Spinal cord (tissue), 10 donors: ENCODE results near the gene PDZD7. TPM values are rescaled to one million over a fixed set of nuclear protein-coding genes. Genes with fewer than 3 reads are reported as not detected.

Experiments
- DNase-seq, 6 donors: peaks; one replicate each; pipeline versions ENCODE4 v3.0.0 to v3.0.0-alpha.2; 2013 to 2015; ENCODE audit warnings: low spot score in 6 of 6, low read depth in 4 of 6
- H3K27ac ChIP-seq: one replicate; pipeline ENCODE4 v1.5.1; 2013; ENCODE audit warnings: low read depth, low read length, control low read depth
- H3K27me3 ChIP-seq: one replicate; pipeline ENCODE4 v1.6.1; 2013; ENCODE audit warnings: low read length; ENCODE audit not compliant: control insufficient read depth, insufficient read depth
- H3K36me3 ChIP-seq: one replicate; pipeline ENCODE4 v1.6.1; 2013; ENCODE audit warnings: low read length; ENCODE audit not compliant: control insufficient read depth, insufficient read depth
- H3K4me1 ChIP-seq: one replicate; pipeline ENCODE4 v1.6.1; 2013; ENCODE audit warnings: low read length; ENCODE audit not compliant: control insufficient read depth, insufficient read depth
- H3K4me3 ChIP-seq: one replicate; pipeline ENCODE4 v1.5.1; 2013; ENCODE audit warnings: low read depth, low read length, control low read depth
- H3K9me3 ChIP-seq: one replicate; pipeline ENCODE4 v1.6.1; 2013; ENCODE audit warnings: low read length; ENCODE audit not compliant: control insufficient read depth, insufficient read depth
- WGBS: methylation state at CpG from one replicate; pipeline ENCODE4 v1.1.5; 2013; ENCODE audit warnings: missing lambda C conversion rate; ENCODE audit not compliant: insufficient coverage; 5-methylcytosine and 5-hydroxymethylcytosine counted together
- polyA plus RNA-seq, 2 donors: library from polyadenylated mRNA; unstranded; fragments of 120-200 nt; gene quantifications; one replicate each; pipeline ENCODE4 v1.2.1, GENCODE V29; 2013; ENCODE audit not compliant: insufficient read length in 2 of 2
- total RNA-seq, 2 donors: library from RNA; depleted of rRNA in 1 of 2; stranded (reverse); fragments of 120-200 nt in 1 of 2; fragments of >200 nt in 1 of 2; gene quantifications; one replicate each; pipeline versions ENCODE4 v1.2.3 to v1.2.4, GENCODE V29; 2013 to 2014
- donor health status: healthy.

The PDZD7 gene
- total and polyA plus RNA-seq, 4 donors: 5.0 to 13.9 (median 9.6) TPM

DNA sequence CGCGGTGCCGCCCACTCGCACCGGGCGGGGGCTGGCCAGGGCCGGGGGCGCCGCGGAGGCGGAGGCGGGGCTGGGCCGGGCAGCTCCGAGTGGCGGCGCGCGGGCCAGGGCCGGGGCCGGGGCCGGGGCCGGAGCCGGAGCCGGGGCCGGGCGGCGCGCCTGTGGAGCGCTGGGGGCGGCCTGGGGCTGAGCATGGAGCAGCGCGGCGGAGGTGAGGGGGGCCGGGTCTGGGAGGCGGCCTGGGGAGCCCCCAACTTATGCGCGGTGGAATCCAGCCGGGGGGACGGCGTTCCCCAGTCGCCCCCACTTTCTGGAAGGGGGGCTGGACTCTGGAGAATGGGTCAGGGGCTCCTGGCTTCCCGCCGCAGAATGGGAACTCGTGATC lies 31.2 kb downstream of the PDZD7 start, which contains the start of gene LZTS2:
LZTS2 (plus strand) TSS at position 67 of the 385 bp plus-strand sequence. CDS start 2,731 bp downstream, outside the sequence.
- Histone ChIP-seq H3K27me3 (peaks cover 7% of the 10 kb centered on the region), H3K4me1 (peaks cover 58% of the 10 kb centered on the region), H3K9me3 (no peaks in the 10 kb centered on the region), H3K27ac (peak within 1 kb of the TSS; percentile 97), H3K36me3 (peaks cover 28% of the 10 kb centered on the region), H3K4me3 (peak within 1 kb of the TSS; percentile 79)
- under 1% methylated on average over 41 of the region's 44 CpGs for WGBS
- DNase-seq: peak in 1 of 6 donors; percentile 69

DNA sequence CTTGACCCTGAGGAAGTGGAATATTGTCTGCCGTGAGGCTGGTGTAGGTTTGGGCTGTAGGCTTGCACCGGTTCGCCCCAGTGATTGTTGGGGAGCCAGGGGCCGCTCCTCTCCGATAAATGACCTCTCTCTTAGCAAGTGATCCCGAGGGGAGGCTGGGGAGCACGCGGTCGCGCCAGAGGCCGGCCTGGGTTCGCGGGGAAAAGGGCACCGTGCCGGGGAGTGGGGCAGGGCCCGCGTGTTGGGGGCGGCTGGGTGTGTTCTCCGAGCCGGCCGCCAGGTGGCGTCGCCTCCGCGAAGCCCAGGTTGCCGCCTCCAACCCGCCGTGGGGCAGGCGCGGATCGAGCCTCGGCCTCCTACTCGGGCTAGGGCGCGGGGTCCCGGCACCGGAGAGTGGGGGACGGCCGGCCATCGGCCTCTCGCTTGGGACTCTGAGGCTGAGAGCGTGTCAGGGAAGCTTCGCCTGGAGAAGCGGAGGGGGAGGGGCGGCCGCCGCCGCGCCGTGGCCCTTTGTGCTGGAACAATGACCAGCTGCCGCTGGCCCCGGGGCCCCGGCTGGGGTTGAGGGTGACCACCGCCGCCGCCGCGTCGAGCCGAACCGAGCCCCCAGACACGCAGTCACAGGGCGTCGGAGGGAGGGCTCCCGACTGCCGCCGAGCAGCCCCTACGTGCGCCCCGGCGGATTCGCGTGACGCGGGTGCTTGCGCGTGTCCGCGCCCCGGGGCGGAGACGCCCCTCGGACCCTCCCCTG lies 31.8 kb downstream of the PDZD7 start:
- peaks cover 62% of the 10 kb centered on the region for H3K4me1 ChIP-seq
- H3K27ac ChIP-seq: peak overlapping the region; percentile 97
- H3K27me3 ChIP-seq: peaks cover 7% of the 10 kb centered on the region
- WGBS: 1% methylated on average over 83 of the region's 83 CpGs
- H3K4me3 ChIP-seq: peak overlapping the region; percentile 67
- no peaks in the 10 kb centered on the region for H3K9me3 ChIP-seq
- peak in 3 of 6 donors; percentile 70 to 94 (median 91) for DNase-seq
- H3K36me3 ChIP-seq: peaks cover 25% of the 10 kb centered on the region

DNA sequence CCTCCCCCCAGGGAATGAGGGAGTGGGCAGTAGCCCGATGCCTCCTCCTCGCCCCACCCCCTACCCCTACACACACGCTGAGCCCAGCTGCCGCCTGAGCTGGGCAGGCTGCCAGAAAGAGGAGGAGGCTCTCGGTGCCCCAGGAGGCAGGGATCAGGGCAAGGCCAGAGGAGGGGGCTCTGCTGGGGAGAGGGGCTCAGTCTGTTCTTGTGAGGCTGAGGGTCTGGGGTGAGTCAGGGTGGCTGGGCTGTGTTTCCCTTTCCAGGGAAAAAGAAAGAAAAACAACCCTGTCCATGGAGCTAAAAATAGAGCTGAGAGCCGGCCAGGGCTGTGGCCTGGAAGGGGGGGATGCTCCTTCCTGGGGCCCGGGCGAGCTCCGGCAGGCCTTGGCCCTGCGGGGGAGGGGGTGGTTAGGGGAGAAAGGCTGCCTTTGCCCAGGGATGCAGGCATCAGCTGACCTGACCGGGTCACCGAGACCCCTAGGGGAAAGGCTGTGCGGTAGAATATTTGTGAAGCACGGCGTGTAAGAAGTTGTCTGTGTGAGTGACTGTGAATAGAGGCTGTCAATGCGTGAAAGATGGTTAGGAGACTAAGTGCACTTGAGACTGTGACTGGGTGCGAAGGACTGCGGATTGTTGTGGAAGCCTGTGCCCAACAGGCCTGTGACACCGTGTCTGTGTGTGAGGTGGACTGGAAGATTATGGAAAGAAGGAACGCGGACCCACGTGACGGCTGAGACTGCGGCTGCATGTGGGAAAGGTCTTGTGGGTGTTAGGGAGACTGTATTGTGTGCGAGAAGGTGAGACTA lies 32.5 kb downstream of the PDZD7 start:
- 7% methylated on average over 20 of the region's 25 CpGs for WGBS
- DNase-seq: peak in 3 of 6 donors; percentile 71 to 94 (median 89)
- peaks cover 64% of the 10 kb centered on the region for H3K4me1 ChIP-seq
- peaks cover 22% of the 10 kb centered on the region for H3K36me3 ChIP-seq
- H3K27me3 ChIP-seq: peaks cover 7% of the 10 kb centered on the region
- no peaks in the 10 kb centered on the region for H3K9me3 ChIP-seq
- H3K27ac ChIP-seq: peak overlapping the region; percentile 97
- peak overlapping the region; percentile 67 for H3K4me3 ChIP-seq

DNA sequence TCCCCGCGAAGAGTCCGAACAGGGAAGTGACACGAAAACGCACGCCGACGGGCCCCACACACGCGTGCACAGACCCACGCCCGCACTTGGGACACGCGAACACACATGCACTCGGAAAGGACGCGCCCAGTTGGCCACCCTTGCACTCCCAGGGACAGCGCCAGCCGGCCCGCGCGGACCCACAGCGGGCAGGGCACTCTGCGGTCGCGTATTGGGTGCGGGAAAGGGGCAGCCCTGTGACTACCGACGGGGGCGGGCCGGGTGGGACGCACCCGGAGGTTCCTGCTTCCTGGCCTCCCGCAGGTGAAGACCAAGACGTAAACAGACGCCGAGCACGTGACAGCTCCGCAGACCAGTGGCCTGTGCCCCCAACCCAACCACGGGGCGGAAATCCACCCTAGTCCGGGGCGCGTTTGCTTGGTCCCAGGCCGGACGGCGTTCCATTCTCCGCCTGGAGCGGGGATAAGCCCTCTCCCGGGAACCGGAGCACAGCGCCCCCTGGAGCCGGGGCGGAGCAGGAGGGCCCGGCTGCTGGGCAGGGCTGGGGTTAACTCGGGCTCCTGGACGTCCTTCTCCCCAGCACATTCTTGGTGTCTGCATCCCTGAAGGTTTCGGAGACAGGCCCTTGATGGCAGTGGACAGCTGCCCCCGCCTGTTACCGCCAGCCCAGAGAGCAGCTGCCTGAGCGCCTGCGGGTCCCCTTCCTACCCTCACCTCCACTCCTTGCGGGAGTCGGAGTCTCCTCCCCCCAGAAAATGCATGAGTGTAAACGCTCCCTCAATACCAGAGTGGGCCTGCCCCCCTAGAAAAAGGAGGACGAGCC lies 33.4 kb downstream of the PDZD7 start:
- peak overlapping the region; percentile 67 for H3K4me3 ChIP-seq
- H3K27ac ChIP-seq: peak overlapping the region; percentile 97
- DNase-seq: no peak
- WGBS: 1% methylated on average over 62 of the region's 66 CpGs
- no peaks in the 10 kb centered on the region for H3K9me3 ChIP-seq
- peaks cover 23% of the 10 kb centered on the region for H3K36me3 ChIP-seq
- H3K27me3 ChIP-seq: peaks cover 7% of the 10 kb centered on the region
- peaks cover 63% of the 10 kb centered on the region for H3K4me1 ChIP-seq

DNA sequence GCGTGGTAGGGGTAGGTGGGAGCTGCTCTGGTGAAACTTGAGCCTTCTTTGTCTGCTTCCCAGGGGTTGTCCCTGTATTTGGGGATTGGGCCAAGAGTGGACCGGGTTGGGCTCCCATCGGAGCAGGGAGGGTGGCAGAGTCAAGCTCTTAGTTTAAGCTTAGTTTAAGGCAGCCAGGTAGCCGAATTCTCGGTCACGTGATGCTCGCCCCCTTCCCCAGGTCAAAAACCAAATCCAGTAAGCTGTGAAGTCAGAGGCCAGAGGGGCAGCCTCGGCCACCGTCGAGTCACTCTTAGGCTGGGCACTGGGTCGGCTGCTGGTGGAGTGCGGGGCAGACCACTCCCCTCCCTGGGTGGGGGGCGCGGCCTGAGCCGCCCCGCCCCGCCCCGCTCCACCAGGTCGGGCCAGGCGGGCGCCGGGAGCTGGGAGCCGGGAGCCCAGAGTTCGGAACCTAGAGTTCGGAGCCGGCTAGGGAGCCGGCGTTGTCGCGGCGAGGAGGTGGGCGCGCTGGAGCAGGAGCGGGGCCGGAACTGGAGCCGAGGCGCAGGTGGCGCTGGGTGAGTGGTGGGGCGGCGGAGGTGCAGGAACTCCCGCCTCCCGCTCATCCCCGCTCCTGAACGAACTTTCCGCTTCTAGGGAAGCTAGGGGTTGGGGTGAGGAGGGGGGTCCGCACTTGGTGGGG lies 34.1 kb downstream of the PDZD7 start:
- Histone ChIP-seq H3K36me3 (peaks cover 20% of the 10 kb centered on the region), H3K27ac (peak overlapping the region; percentile 97), H3K9me3 (no peaks in the 10 kb centered on the region), H3K4me1 (peaks cover 55% of the 10 kb centered on the region), H3K4me3 (peak overlapping the region; percentile 67), H3K27me3 (peaks cover 7% of the 10 kb centered on the region)
- 3% methylated on average over 42 of the region's 46 CpGs for WGBS
- no peak for DNase-seq

DNA sequence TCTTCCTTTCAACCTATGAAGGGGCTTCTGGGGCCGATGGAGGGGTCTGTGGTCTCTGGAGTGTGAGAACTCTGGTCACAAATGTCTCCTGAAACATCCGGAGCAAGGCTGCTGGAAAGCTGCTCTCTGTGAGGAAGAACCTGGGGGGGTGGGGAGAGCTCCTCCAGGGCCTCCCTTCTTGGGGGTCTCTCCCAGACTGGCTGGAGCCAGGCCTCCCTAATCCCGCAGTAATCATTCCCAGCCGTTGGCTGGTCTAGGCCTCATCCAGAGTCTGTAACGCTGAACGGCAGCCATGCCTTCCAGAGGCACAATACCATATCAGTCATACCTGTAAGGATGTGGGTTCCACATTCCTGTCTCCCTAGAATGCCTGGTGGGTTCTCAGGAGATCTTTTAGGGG lies 35.7 kb downstream of the PDZD7 start:
- peaks cover 31% of the 10 kb centered on the region for H3K36me3 ChIP-seq
- peaks cover 7% of the 10 kb centered on the region for H3K27me3 ChIP-seq
- H3K27ac ChIP-seq: no peak overlapping the region
- 90% methylated on average over 3 of the region's 6 CpGs for WGBS
- H3K4me3 ChIP-seq: no peak overlapping the region
- H3K9me3 ChIP-seq: no peaks in the 10 kb centered on the region
- H3K4me1 ChIP-seq: peaks cover 40% of the 10 kb centered on the region
- no peak for DNase-seq

DNA sequence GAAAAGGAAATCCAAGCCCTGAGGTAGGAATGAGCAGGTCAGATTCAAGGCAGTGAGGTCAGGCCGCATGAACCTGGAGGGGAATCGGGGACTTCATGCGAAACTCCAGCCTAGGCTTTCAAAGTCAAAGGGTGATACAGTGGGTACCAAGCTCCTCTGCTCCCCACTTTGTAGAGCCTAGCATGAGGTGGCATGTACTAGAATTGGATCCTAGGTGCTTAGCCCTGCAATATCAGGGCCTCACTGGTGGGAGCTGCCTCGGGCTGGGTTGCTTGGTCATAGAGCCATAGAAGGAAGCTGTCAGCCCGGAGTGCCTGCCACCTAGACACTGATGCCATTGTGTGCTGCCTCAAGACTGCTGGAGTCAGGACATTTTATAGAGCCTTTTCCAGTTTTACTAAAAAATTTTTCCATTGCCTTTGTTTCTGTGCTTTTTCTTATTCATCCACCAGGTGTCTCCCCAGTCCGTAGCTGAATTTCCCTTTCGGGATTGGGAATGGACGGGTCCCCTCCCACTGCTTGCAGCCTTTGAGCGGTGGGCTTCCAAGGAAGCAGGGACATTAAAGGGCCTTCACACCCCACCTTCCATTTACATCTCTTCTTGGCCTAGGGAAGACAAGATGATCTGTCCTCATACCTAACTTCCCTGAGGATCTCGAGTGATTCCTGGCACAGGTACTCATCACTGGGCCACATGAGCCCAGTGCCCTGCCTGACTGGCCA lies 36.8 kb downstream of the PDZD7 start:
- Histone ChIP-seq H3K36me3 (peaks cover 37% of the 10 kb centered on the region), H3K9me3 (no peaks in the 10 kb centered on the region)

DNA sequence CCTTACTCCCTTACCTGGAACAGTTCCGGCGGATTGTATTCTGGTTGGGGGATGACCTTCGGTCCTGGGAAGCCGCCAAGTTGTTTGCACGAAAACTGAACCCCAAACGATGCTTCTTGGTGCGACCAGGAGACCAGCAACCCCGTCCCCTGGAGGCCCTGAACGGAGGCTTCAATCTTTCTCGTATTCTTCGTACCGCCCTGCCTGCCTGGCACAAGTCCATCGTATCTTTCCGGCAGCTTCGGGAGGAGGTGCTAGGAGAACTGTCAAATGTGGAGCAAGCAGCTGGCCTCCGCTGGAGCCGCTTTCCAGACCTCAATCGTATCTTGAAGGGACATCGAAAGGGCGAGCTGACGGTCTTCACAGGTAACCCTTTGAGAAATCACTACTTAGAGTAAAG lies 41.8 kb downstream of the PDZD7 start:
- over 99% methylated on average over 21 of the region's 21 CpGs for WGBS
- H3K36me3 ChIP-seq: peaks cover 65% of the 10 kb centered on the region
- DNase-seq: no peak
- no peaks in the 10 kb centered on the region for H3K9me3 ChIP-seq
- no peak overlapping the region for H3K27ac ChIP-seq
- H3K4me3 ChIP-seq: no peak overlapping the region
- no peaks in the 10 kb centered on the region for H3K27me3 ChIP-seq
- H3K4me1 ChIP-seq: peaks cover 32% of the 10 kb centered on the region

More for the DNA sequence above, 36.8 kb downstream of the PDZD7 start:
- Histone ChIP-seq H3K27ac (no peak overlapping the region), H3K4me3 (no peak overlapping the region), H3K4me1 (peaks cover 36% of the 10 kb centered on the region), H3K27me3 (peaks cover 7% of the 10 kb centered on the region)
- peak in 2 of 6 donors; percentile 84 to 85 for DNase-seq
- 51% methylated on average over 9 of the region's 10 CpGs for WGBS
